HG03139 (cell line): ENCODE measurements around the gene ANKRD42.

Experiments
- ATAC-seq: cut with Tn5 transposase; IDR thresholded peaks from one replicate; pipeline ENCODE4 v1.9.1; 2021; ENCODE audit not compliant: unreplicated experiment

ANKRD42 gene

DNA sequence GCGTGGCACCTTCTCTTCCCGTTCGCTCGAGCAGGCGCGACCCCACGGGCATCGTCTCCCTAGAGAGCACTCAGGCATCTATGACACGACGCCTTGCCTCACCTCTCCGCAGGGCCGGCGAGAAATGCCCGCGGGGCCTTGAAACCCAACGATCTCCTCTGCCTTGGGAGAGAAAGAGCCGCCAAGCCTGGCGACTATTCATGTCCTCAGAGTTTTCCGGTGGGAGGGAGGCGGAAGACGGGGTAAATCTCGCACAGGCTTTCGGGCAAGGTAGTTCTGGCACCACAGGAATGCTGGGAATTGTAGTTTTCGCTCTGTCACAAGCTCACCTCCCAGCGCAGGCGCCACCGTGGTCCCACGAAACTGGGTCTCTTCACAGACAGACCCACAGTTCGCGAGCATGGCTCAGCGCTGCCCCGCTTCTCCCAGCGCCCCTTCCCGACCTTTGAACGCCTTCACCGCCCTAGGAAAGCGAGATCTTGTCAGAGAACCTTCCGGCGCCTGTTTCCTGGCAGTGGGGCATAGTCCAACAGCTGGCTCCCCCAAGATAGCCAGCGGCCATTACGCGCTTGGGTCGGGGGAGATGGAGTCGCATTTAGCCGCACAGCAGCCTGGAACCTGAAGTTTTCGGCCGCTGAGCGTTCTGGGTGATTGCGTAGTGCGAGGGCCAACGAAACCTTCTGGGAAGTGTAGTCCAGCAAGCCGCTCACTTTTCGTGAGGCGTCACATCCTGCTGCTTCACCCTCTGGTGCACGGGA is 92.4 kb downstream of the ANKRD42 start, which contains the start of gene CCDC90B:
Gene CCDC90B (minus strand): TSS at position 597 of the 758 bp plus-strand sequence. CDS start 395 bp downstream, at position 202.
- ATAC-seq: peak; percentile 88

DNA sequence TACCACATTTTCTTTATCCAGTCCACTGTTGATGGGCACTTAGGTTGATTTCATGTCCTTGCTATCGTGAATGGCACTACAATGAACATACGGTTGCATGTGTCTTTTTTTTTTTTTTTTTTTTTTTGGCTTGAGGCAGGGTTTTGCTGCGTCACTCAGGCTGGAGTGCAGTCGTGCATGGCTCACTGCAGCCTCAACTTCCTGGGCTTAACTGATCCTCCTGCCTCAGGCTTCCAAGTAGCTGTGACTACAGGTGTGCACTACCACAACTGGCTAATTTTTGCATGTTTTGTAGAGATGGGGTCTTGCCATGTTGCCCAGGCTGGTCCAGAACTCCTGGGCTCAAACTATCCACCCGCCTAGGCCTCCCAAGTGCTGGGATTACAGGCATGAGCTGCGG is 94.1 kb downstream of the ANKRD42 start:
- no peak for ATAC-seq

DNA sequence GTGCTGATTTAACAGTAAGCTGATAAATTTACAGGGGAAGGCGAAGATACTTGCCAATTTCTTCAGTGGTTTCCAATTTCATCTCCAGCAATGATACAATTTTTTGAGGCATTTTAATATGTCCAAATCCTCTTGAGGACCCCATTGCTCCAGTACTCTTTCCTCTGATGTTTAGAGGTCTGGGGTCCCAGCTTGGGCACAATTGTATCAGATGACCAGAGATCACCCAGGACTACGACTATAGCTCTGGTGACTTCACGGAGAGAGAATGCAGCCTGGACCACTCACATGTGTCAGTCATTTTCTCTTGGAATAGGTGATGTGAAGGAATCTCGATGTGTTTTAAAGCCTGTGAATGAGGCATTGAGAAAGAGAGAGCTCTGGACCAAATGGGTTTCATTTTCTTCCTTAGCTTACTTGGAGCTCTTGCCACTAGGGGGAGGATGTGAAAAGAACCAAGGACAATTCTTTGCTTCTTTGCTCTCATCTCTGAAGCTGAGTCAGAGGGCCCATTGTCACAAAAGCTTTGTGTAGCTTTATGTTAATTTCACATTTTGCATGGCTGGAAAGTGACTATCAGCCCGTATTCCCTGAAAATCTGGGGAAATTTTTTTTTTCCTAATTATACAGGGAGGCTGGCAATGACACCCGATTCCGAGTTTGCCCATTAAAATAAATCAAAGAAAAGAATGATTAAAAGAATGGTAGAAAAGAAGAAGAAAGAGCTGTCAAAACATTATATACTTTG is 99.4 kb downstream of the ANKRD42 start:
- peak; percentile 73 for ATAC-seq

DNA sequence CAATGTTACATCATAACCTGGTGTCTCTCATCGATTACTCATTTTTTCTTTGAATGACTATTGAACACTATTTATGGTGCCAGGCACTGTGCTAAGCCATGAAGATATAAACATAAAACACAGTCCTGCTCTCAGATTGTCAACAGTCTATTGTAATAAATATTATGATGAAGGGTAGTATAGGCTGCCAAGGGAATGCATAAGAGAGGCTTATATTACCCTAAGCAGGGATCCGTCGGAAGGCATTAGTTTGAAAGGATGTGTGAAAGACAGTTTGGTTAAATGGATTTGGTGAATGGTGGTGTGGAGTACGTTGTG is 99.9 kb downstream of the ANKRD42 start:
- no peak for ATAC-seq

DNA sequence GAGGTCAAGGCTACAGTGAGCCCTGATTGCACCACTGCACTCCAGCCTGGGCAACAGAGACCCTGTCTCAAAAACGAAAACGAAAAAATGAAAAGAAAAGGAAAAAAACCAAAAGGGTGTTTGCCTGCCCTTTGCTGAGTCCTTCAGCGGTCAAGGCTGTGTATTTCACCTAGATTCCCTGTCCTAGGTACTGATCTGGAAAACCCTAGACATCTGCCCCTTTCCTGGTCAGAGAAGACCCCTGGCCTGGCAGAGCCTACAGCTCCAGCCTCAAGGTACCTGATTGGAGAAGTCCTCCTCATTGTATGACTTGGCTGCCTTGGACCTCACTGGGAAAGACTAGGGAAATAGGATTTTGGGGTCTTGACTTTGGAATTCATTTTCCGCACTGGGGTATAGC is 100.7 kb downstream of the ANKRD42 start:
- ATAC-seq: no peak
